ENCODE measurements around the gene TMX4. TPM values are rescaled to one million over a fixed set of nuclear protein-coding genes. Genes with fewer than 3 reads are reported as not detected.

The TMX4 gene
- total RNA-seq, 4 donors from 2014 or later: 23.6 to 32.9 (median 28.1) TPM

DNA sequence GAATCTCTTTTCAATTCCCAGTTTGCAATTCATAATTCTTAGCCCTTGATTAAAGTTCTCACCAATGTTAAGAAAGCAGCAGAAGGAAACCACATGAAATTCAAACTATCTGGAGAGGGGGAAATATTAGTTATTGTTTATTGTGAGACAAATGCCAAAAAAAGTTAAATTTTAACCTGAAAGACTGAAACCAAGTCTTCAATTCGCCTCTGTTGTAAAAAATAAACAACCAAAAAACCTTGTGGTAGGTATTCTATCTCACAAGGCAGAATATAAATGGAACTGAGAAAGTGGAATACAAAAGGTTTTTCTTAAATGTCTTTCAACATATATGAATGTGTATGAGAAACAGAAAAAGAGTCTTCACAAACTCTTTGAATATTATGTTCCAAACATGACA is 24.8 kb downstream of the TMX4 start:
- TF ChIP-seq, protein P1, sequence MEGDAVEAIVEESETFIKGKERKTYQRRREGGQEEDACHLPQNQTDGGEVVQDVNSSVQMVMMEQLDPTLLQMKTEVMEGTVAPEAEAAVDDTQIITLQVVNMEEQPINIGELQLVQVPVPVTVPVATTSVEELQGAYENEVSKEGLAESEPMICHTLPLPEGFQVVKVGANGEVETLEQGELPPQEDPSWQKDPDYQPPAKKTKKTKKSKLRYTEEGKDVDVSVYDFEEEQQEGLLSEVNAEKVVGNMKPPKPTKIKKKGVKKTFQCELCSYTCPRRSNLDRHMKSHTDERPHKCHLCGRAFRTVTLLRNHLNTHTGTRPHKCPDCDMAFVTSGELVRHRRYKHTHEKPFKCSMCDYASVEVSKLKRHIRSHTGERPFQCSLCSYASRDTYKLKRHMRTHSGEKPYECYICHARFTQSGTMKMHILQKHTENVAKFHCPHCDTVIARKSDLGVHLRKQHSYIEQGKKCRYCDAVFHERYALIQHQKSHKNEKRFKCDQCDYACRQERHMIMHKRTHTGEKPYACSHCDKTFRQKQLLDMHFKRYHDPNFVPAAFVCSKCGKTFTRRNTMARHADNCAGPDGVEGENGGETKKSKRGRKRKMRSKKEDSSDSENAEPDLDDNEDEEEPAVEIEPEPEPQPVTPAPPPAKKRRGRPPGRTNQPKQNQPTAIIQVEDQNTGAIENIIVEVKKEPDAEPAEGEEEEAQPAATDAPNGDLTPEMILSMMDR (IDR thresholded peaks at IDR 0.05): no peak
- TF ChIP-seq POLR2A (IDR thresholded peaks at IDR 0.05): no peak
- H3K4me1 ChIP-seq: no peaks in the 10 kb centered on the region
- DNase-seq: no peak
- WGBS, 2 donors (ENCODE audit: low coverage in 1 of 2): 82 to 94% methylated on average over 1 of the region's 1 CpG
- in situ Hi-C loops (cut with MboI; ENCODE audit: low pct_ligation_motif_present in 1 of 4, low pct_unique_long_range_greater_than_20kb in 1 of 4, low sequenced_read_pairs in 3 of 4) (no loop called here), intact Hi-C loops (cut with DNase I; ENCODE audit: low total_unique reads) (no loop called here)
- H3K9me3 ChIP-seq: no peaks in the 10 kb centered on the region
- no peaks in the 10 kb centered on the region for H3K27me3 ChIP-seq
- H3K4me3 ChIP-seq: no peak overlapping the region
- no peak overlapping the region for H3K27ac ChIP-seq
- H3K36me3 ChIP-seq: peaks cover 0 to 65% (median 13%) of the 10 kb centered on the region in 4 donors

DNA sequence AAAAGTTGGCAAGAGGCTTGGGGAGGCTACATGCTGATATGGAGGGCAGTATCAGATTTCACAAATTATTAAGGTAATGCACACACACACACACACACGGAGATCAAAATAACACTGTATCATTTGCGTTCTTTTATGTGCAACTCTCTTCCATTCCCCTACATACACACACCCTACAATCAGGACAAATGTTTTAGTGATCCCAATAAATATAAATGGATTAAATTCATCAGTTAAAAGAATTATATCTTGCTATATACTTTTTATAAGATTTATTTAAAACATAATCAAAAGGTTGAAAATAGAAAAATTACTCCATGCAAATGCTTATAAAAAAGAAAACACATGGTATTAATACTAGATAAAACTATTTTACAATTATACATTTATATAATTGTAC is 25.9 kb downstream of the TMX4 start:
- intact Hi-C loops (cut with DNase I; ENCODE audit: low total_unique reads) (no loop called here), in situ Hi-C loops (cut with MboI; ENCODE audit: low pct_ligation_motif_present in 1 of 4, low pct_unique_long_range_greater_than_20kb in 1 of 4, low sequenced_read_pairs in 3 of 4) (no loop called here)
- Histone ChIP-seq H3K4me3 (no peak overlapping the region), H3K36me3 (peaks cover 0 to 54% (median 10%) of the 10 kb centered on the region in 4 donors), H3K9me3 (no peaks in the 10 kb centered on the region), H3K27me3 (no peaks in the 10 kb centered on the region), H3K4me1 (no peaks in the 10 kb centered on the region), H3K27ac (no peak overlapping the region)
- WGBS, 2 donors (ENCODE audit: low coverage in 1 of 2): 94 to 100% methylated on average over 2 of the region's 2 CpGs
- TF ChIP-seq EP300 (IDR thresholded peaks at IDR 0.05; ENCODE audit: low read depth) (no peak), POLR2AphosphoS5 (IDR thresholded peaks at IDR 0.05) (no peak), POLR2A (IDR thresholded peaks at IDR 0.05) (no peak)
- TF ChIP-seq, protein P1 (IDR thresholded peaks at IDR 0.05): no peak
- DNase-seq: no peak

DNA sequence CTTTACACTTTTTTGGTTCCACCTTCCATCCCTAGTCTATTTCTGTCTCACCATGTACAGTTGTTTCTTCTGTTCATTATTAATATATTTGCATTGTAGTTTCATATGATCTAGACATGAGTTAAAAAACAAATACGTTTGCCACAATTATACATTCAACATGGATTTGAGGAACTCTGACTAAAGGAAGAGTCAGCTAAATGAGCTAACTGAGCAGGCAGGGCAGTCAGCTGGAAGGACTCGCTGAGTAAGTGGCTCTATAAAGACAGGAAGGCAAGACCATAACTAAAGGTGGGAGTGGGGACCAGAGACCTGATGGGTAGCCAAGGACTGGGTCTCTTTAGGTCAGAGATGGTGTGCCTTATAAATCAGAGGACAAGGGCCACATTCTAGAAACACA is 26.3 kb downstream of the TMX4 start:
- Histone ChIP-seq H3K4me3 (no peak overlapping the region), H3K4me1 (no peaks in the 10 kb centered on the region), H3K27me3 (no peaks in the 10 kb centered on the region), H3K36me3 (peaks cover 0 to 49% (median 10%) of the 10 kb centered on the region in 4 donors), H3K27ac (no peak overlapping the region), H3K9me3 (no peaks in the 10 kb centered on the region)
- in situ Hi-C loops (cut with MboI; ENCODE audit: low pct_ligation_motif_present in 1 of 4, low pct_unique_long_range_greater_than_20kb in 1 of 4, low sequenced_read_pairs in 3 of 4): no loop called here
- DNase-seq: no peak
- 87% methylated on average over 2 of the region's 2 CpGs; no CpG with 5 or more reads in 1 of the 2 donors for WGBS, 2 donors (ENCODE audit: low coverage in 1 of 2)
- intact Hi-C loops (cut with DNase I; ENCODE audit: low total_unique reads): no loop called here
- no peak for TF ChIP-seq POLR2AphosphoS5 (IDR thresholded peaks at IDR 0.05)
- no peak for TF ChIP-seq EP300 (IDR thresholded peaks at IDR 0.05; ENCODE audit: low read depth)
- no peak for TF ChIP-seq POLR2A (IDR thresholded peaks at IDR 0.05)
- TF ChIP-seq, protein P1 (IDR thresholded peaks at IDR 0.05): no peak

DNA sequence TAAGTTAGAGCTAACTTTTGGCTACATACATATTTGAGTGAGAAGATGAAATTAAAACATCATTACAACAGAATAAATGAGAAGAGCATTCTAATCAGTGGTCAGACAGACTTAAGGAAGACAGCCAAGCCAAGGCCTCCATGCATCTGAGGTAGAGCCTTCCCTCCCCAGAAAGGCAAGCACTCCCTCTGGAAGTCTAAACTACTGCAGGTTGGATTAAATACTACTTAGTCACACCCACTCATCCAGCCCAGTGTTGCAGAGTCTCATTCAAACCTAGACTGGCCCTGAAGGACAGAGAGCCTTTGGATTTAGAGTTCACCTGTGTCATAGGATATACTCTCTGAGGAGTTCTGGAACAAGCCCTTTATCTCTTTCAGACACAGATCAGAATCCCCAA is 29.2 kb downstream of the TMX4 start:
- Histone ChIP-seq H3K4me3 (no peak overlapping the region), H3K9me3 (no peaks in the 10 kb centered on the region), H3K27me3 (no peaks in the 10 kb centered on the region), H3K36me3 (peaks cover 0 to 35% (median 6%) of the 10 kb centered on the region in 4 donors), H3K27ac (no peak overlapping the region), H3K4me1 (no peaks in the 10 kb centered on the region)
- TF ChIP-seq POLR2A (IDR thresholded peaks at IDR 0.05) (no peak), EP300 (IDR thresholded peaks at IDR 0.05; ENCODE audit: low read depth) (no peak), POLR2AphosphoS5 (IDR thresholded peaks at IDR 0.05) (no peak)
- TF ChIP-seq, protein P1 (IDR thresholded peaks at IDR 0.05): no peak
- no peak for DNase-seq
- in situ Hi-C loops (cut with MboI; ENCODE audit: low pct_ligation_motif_present in 1 of 4, low pct_unique_long_range_greater_than_20kb in 1 of 4, low sequenced_read_pairs in 3 of 4) (no loop called here), intact Hi-C loops (cut with DNase I; ENCODE audit: low total_unique reads) (no loop called here)

All from transverse colon (tissue), 4 donors.